GM06990 (cell line): Measurements from ENCODE around the gene PCDHGA2.
"Not testable (repeated sequence)": the region's sequence is repeated elsewhere in the genome, so short reads cannot be mapped to it uniquely, and the experiment has no call there.

Source experiments
- DNase-seq: peaks from one replicate; pipeline ENCODE4 v3.0.0-alpha.2; 2011; ENCODE audit not compliant: insufficient read length; ENCODE audit errors: extremely low read depth
- H3K27me3 ChIP-seq: replicated peaks from 2 replicates; pipeline ENCODE4 v1.6.0; 2011; ENCODE audit warnings: low read length; ENCODE audit not compliant: control insufficient read depth, insufficient read depth
- H3K36me3 ChIP-seq: 2 replicates; pipeline ENCODE4 v1.5.1; 2011; ENCODE audit warnings: low read length; ENCODE audit not compliant: control insufficient read depth, insufficient read depth
- H3K4me3 ChIP-seq: replicated peaks from 2 replicates; pipeline ENCODE4 v1.5.1; 2011; ENCODE audit warnings: low read depth, mild to moderate bottlenecking, control low read depth, low read length
- CTCF ChIP-seq: IDR thresholded peaks from 2 replicates; pipeline ENCODE4 v1.5.1; 2011; ENCODE audit warnings: low read length, control low read depth, mild to moderate bottlenecking, inconsistent platforms; ENCODE audit not compliant: insufficient read depth, poor library complexity, severe bottlenecking

Gene PCDHGA2

GRCh38 chr5:141373673-141374317 is 35.2 kb downstream of the PCDHGA2 start, which contains the start of gene PCDHGA6:
TSS of gene PCDHGA6 (plus strand) at chr5:141373891. CDS start at chr5:141374084, 193 bp downstream.
- TF ChIP-seq CTCF: no peak
- DNase-seq: no peak

GRCh38 chr5:141374627-141375026 is 36.1 kb downstream of the PCDHGA2 start:
- TF ChIP-seq CTCF: no peak
- no peak for DNase-seq
- Histone ChIP-seq H3K27me3 (no peaks in the 10 kb centered on the region), H3K36me3 (no peaks in the 10 kb centered on the region), H3K4me3 (no peak overlapping the region)

More at GRCh38 chr5:141373673-141374317, 35.2 kb downstream of the PCDHGA2 start, which contains the start of gene PCDHGA6:
- H3K36me3 ChIP-seq: no peaks in the 10 kb centered on the region
- no peak within 1 kb of the TSS for H3K4me3 ChIP-seq
- H3K27me3 ChIP-seq: no peaks in the 10 kb centered on the region

- not testable (repeated sequence) for H3K36me3 ChIP-seq
These were observed 37.0 kb downstream of the PCDHGA2 start for GRCh38 chr5:141375444-141376155.

GRCh38 chr5:141382469-141383294 is 44.1 kb downstream of the PCDHGA2 start, which contains the start of gene PCDHGA7:
TSS of gene PCDHGA7 (plus strand) at chr5:141382742. CDS start at chr5:141382900, 158 bp downstream.
- no peak within 1 kb of the TSS for H3K4me3 ChIP-seq
- no peak for DNase-seq
- no peaks in the 10 kb centered on the region for H3K36me3 ChIP-seq
- TF ChIP-seq CTCF: no peak
- no peaks in the 10 kb centered on the region for H3K27me3 ChIP-seq

More at GRCh38 chr5:141375444-141376155, 37.0 kb downstream of the PCDHGA2 start:
- H3K4me3 ChIP-seq, DNase-seq, H3K27me3 ChIP-seq: not testable (repeated sequence)

- TF ChIP-seq CTCF: no peak
- DNase-seq: no peak
- H3K4me3 ChIP-seq: no peak overlapping the region
These were observed 44.8 kb downstream of the PCDHGA2 start for GRCh38 chr5:141383345-141383744.

More at GRCh38 chr5:141383345-141383744, 44.8 kb downstream of the PCDHGA2 start:
- Histone ChIP-seq H3K36me3 (no peaks in the 10 kb centered on the region), H3K27me3 (no peaks in the 10 kb centered on the region)
